ENCODE data around the gene COL4A2.

COL4A2 gene

GRCh38 chr13:110557610-110558305 is 250.7 kb downstream of the COL4A2 start:
- no peak for DNase-seq (ENCODE audit: low spot score)

GRCh38 chr13:110559429-110559943 is 252.4 kb downstream of the COL4A2 start:
- DNase-seq (ENCODE audit: low spot score), result no peak

DNA sequence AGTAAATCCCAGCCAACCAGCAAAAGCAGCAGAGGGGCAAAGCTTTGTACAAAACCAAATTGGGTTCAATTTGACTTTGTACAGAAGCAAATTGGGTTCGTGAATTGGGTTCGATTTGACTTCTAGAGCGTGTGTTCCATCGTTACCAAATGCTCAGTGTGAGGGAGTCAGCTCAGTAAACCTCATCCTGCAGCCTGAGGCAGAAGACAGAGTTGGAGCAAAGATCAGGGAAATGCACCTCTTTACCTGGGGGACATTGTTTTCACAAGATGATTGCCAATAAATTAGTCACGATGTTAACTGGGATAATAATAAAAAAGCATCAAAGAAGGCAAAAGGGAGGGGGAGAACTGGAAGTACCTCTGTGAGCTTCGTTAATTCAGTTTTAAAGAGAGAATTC is 252.9 kb downstream of the COL4A2 start:
- no peak for DNase-seq (ENCODE audit: low spot score)

DNA sequence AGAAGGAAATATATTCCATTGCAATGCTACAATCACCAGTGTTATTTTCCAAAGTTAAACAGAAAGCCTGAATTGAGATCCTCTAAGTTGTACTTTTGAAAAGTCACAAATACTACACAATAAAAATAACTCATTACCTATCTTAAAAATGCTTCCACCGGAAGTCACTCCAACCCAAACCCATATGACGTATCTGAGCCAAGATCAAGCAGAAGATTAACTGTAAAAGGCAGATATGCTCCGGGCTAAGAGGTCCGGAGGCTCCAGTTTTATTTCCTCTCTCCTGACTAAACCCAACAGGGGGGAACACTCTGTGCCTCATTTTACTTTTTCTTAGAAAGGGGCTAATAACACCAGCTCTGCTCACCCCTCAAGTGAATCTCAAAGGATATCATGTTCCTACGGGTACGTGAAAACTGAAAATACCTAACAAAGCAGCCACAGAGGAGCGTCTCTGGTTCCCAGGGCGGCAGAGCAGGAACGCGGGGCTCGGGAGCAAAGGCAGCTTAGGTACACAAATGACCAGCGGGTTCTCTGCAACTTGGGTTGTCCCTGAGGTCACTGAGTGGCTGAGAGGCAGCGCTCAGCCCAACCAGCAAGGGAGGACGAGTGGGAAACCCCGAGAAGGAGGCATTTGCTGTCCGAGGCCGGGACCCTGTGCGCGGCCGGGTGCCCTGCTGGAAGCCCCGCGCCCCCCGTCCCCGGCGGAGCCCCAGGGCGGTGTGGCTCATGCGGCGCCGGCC is 253.7 kb downstream of the COL4A2 start:
- DNase-seq (ENCODE audit: low spot score), result no peak

DNA sequence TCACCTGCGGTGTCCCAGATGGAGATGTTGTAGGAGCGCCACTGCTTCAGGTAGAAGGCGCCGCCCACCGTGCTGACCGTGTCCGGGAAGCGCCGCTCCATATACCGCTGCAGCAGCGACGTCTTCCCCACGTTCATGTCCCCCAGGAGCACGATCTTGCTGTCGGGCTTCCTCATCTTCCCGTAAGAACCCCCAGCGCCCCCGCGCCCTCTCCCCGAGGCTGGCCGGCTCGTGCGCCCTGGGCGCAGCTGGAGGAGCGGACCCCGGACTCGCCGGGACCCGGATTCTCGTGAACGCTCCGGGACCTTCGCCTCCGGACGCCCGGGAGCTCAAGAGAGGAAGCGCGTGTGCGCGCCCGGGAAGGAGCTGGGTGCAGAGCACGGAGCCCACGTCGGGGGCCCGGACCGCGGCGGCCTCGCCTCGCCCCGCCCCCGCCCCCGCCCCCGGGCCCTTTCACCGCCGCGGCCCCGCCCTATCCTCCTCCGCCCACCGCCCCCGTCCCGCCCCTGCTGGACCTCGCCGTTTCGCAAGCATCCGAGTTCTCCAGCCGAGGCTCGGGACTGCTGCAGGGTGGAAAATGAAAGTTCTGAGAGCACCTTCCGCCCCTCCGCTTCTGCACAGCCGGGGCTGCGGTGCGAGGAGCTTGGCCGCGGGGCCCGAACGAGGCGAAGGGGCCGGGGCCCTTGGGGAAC is 254.4 kb downstream of the COL4A2 start, which contains the start of gene RAB20:
RAB20 (minus strand) TSS at position 379 of the 692 bp plus-strand sequence; CDS start at position 176, 203 bp downstream.
- DNase-seq (ENCODE audit: low spot score), result peak; percentile 50

- peak; percentile 13 for DNase-seq (ENCODE audit: low spot score)
Observed at GRCh38 chr13:110562036-110562597, 255.0 kb downstream of the COL4A2 start.

Data from CD4-positive, alpha-beta T cell treated with Interleukin-15 for 4 hours (primary cell).